ENCODE data around the gene GMDS. TPM values are rescaled to one million over a fixed set of nuclear protein-coding genes. Genes with fewer than 3 reads are reported as not detected.

The GMDS gene
- total and polyA plus RNA-seq, 7 donors = 2.8 to 6.6 (median 4.7) TPM

DNA sequence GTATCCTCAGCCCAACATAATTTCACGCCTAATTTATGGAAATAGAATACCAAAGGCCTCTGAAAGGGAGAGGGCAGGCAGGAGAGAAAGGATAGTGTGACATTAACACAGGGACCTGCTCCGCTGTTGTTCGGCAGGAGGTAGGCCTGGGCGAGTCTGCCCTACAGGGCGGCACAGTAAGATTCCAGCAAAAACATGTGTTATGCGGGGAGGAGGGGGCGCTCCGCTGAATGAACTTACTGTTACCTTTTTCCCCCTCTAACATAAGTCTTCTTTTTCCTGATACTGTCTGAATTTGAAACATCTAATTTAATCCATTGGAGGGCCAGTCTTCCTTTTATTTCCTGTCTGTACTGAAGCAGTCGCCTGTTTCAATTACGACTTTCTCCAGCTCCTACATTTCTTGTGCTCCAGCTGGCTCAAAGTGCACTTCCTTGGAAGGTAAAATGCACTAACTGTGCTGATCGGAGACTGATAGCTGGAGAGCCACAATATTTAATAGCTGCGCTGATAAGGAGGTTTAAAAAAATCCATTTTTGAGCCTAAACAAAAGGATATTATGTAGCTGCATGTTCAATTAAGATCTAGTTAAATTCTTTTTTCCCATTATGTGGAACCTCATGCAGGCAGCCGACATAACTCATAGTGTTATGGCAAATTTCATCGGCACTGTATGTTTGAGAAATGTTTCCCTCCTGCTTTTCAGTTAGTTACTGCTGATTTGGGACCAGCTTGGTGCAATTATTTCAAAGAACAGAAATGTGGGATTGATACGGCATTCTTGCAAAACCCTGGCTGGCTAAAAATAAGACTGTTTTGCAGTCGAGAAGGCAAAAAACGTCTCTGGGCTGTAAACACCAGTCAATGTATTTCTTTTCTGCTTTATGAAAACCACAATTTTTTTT is 442.7 kb downstream of the GMDS start:
- DNase-seq = no peak
- TF ChIP-seq, protein P1, sequence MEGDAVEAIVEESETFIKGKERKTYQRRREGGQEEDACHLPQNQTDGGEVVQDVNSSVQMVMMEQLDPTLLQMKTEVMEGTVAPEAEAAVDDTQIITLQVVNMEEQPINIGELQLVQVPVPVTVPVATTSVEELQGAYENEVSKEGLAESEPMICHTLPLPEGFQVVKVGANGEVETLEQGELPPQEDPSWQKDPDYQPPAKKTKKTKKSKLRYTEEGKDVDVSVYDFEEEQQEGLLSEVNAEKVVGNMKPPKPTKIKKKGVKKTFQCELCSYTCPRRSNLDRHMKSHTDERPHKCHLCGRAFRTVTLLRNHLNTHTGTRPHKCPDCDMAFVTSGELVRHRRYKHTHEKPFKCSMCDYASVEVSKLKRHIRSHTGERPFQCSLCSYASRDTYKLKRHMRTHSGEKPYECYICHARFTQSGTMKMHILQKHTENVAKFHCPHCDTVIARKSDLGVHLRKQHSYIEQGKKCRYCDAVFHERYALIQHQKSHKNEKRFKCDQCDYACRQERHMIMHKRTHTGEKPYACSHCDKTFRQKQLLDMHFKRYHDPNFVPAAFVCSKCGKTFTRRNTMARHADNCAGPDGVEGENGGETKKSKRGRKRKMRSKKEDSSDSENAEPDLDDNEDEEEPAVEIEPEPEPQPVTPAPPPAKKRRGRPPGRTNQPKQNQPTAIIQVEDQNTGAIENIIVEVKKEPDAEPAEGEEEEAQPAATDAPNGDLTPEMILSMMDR (IDR thresholded peaks at IDR 0.05) = no peak
- Histone ChIP-seq H3K9me3 (no peaks in the 10 kb centered on the region), H3K36me3 (ENCODE audit: insufficient read depth in 1 of 2, low read depth in 1 of 2) (no peaks in the 10 kb centered on the region), H3K4me3 (no peak overlapping the region), H3K27ac (no peak overlapping the region), H3K27me3 (ENCODE audit: insufficient read depth in 3 of 3, low read length in 2 of 3) (no peaks in the 10 kb centered on the region), H3K4me1 (no peaks in the 10 kb centered on the region)
- no peak for ATAC-seq
- intact Hi-C loops (cut with DNase I) = no loop called here
- WGBS, 3 donors = 74 to 80% (median 77%) methylated on average over 17 of the region's 17 CpGs

DNA sequence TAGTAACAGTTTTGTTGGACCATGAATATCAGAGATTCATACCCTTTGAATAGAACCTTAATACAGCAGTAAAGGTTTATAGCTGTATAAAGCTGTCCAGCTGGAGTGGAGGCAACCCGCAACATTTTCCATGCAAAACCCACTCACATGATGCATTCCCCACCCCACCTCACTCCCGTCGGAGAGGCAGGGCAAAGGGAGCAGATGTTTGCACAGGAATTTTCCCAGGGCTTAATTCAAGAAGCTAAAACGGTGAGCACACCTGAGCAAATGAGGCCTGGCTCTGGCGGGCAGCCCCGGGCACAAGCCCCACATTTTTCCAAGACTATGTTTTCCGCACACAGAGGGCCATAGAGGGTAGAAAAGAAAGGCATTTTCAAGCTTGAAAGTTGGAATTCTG is 444.0 kb downstream of the GMDS start:
- intact Hi-C loops (cut with DNase I) = no loop called here
- Histone ChIP-seq H3K27ac (no peak overlapping the region), H3K4me1 (no peaks in the 10 kb centered on the region), H3K4me3 (no peak overlapping the region), H3K27me3 (ENCODE audit: insufficient read depth in 3 of 3, low read length in 2 of 3) (no peaks in the 10 kb centered on the region), H3K36me3 (ENCODE audit: insufficient read depth in 1 of 2, low read depth in 1 of 2) (no peaks in the 10 kb centered on the region), H3K9me3 (no peaks in the 10 kb centered on the region)
- no peak for ATAC-seq
- TF ChIP-seq, protein P1 (IDR thresholded peaks at IDR 0.05) = no peak
- no peak for DNase-seq
- 69 to 70% (median 70%) methylated on average over 7 of the region's 7 CpGs for WGBS, 3 donors

DNA sequence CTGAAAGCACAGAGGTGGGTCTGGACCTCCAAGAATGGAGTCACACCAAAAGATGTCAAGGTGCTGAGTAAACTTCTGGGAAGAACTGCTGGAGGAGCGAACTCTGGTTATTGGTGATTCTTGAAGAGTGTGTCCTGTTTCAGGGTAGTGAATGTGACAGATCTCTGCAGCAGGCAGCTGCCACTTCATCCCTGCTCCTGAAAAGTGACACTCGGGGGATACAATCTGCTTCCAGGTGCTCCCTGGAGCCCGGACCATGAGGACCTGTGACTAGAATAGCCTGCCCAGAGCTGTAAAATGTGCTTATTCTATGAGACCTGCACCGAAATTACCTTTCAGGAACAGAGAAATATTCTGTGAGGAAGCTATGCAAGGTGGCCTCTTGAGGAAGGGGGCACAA is 444.6 kb downstream of the GMDS start:
- H3K27ac ChIP-seq = no peak overlapping the region
- H3K4me3 ChIP-seq = no peak overlapping the region
- intact Hi-C loops (cut with DNase I) = no loop called here
- no peak for ATAC-seq
- H3K4me1 ChIP-seq = no peaks in the 10 kb centered on the region
- 77 to 88% (median 85%) methylated on average over 4 of the region's 4 CpGs for WGBS, 3 donors
- no peak for DNase-seq
- H3K36me3 ChIP-seq (ENCODE audit: insufficient read depth in 1 of 2, low read depth in 1 of 2) = no peaks in the 10 kb centered on the region
- no peaks in the 10 kb centered on the region for H3K9me3 ChIP-seq
- no peaks in the 10 kb centered on the region for H3K27me3 ChIP-seq (ENCODE audit: insufficient read depth in 3 of 3, low read length in 2 of 3)
- TF ChIP-seq, protein P1 (IDR thresholded peaks at IDR 0.05) = no peak

DNA sequence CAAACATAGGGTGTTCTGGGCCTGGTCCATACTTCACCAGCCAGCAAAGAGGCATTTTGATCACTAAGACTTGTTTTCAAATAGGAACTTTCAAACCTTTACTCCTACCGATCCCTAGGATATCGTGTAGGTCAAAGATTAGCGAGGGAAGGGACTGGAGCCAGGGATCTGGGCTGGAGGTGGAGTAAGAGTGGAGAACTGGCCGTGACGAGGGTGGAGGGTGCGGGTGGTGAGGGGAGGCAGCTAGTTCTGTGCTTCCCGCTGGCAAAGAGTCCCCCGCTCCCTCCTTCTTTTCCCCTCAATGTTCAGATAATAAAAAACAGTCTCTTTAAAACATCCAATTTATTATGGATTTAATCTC is 446.5 kb downstream of the GMDS start:
- ATAC-seq = no peak
- WGBS, 3 donors = 92 to 96% (median 93%) methylated on average over 8 of the region's 8 CpGs

More for the DNA sequence above, 446.5 kb downstream of the GMDS start:
- Histone ChIP-seq H3K9me3 (no peaks in the 10 kb centered on the region), H3K4me3 (no peak overlapping the region), H3K4me1 (no peaks in the 10 kb centered on the region), H3K27ac (no peak overlapping the region), H3K27me3 (ENCODE audit: insufficient read depth in 3 of 3, low read length in 2 of 3) (no peaks in the 10 kb centered on the region), H3K36me3 (ENCODE audit: insufficient read depth in 1 of 2, low read depth in 1 of 2) (no peaks in the 10 kb centered on the region)
- TF ChIP-seq, protein P1 (IDR thresholded peaks at IDR 0.05) = no peak
- DNase-seq = no peak
- intact Hi-C loops (cut with DNase I) = no loop called here

Measured in psoas muscle (tissue), 8 donors.